ENCODE results near the gene ZNF101.

ZNF101 gene

DNA sequence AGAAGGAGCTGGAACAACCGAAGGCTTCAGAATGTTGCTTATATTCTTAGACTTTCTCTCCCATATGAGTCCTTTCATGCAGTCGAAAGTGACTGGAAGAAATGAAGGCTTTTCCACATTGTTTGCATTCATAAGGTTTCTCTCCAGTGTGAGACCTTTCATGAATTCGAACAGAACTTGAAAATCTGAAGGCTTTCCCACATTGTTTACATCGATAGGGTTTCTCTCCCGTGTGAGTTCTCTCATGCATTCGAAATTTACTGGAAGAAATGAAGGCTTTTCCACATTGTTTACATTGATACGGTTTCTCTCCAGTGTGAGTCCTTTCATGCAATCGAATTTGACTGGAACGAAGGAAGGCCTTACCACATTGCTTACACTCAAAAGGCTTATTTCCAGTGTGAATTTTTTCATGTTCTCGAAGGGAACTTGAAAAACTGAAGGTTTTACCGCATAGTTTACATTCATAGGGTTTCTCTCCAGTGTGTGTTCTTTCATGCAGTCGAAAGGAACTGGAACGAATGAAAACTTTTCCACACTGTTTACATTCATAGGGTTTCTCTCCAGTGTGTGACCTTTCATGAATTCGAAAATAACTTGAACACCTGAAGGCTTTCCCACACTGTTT is 42.8 kb downstream of the ZNF101 start:
- TF ChIP-seq, protein P1, sequence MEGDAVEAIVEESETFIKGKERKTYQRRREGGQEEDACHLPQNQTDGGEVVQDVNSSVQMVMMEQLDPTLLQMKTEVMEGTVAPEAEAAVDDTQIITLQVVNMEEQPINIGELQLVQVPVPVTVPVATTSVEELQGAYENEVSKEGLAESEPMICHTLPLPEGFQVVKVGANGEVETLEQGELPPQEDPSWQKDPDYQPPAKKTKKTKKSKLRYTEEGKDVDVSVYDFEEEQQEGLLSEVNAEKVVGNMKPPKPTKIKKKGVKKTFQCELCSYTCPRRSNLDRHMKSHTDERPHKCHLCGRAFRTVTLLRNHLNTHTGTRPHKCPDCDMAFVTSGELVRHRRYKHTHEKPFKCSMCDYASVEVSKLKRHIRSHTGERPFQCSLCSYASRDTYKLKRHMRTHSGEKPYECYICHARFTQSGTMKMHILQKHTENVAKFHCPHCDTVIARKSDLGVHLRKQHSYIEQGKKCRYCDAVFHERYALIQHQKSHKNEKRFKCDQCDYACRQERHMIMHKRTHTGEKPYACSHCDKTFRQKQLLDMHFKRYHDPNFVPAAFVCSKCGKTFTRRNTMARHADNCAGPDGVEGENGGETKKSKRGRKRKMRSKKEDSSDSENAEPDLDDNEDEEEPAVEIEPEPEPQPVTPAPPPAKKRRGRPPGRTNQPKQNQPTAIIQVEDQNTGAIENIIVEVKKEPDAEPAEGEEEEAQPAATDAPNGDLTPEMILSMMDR (conservative IDR thresholded peaks at IDR 0.05) = no peak
- H3K27ac ChIP-seq = no peak overlapping the region

DNA sequence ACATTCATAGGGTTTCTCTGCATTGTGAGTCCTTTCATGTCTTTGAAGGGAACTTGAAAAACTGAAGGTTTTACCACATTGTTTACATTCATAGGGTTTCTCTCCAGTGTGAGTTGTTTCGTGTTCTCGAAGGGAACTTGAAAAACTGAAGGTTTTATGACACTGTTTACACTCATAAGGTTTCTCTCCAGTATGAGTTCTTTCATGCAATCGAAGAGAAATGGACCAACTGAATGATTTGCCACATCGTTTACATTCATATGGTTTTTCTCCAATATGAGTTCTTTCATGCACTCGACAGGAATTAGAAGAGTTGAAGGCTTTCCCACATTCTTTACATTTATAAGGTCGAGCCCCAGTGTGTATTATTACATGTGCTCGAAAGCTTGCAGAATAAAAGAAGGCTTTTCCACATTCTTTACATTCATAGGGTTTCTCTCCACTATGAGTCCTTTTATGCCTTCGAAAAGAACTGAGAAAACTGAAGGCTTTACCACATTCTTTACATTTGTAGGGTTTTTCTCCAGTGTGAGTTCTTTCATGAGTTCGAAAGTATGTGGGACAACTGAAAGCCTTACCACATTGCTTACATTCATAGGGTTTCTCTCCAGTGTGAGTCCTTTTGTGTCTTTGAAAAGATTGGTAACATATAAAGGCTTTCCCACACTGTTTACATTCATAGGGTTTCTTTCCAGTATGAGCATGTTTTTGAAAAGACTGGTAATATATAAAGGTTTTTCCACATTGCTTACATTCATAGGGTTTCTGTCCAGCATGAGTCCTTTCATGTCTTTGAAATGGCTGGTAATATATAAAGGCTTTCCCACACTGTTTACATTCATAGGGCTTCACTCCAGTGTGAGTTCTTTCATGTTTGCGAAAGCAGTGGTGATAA is 43.5 kb downstream of the ZNF101 start:
- no peak overlapping the region for H3K27ac ChIP-seq
- TF ChIP-seq, protein P1 (conservative IDR thresholded peaks at IDR 0.05) = no peak

DNA sequence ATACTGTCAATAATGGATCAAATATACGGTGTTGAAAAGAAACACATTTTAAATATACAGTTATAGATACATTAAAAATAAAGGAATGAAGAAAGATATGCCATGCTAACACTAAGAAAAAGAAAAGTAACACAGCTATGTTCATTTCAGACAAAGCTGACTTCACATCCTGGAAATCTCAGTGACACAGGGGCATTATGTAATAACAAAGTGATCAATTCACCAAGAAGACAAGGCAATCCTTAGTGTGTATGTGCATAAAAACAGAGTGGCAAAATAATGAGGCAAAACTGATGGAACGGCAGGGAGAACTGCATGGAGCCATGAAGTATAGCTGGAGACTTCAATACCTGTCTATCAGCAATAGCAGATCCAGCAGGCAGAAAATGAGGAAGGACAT is 51.2 kb downstream of the ZNF101 start:
- TF ChIP-seq, protein P1 (conservative IDR thresholded peaks at IDR 0.05) = no peak

DNA sequence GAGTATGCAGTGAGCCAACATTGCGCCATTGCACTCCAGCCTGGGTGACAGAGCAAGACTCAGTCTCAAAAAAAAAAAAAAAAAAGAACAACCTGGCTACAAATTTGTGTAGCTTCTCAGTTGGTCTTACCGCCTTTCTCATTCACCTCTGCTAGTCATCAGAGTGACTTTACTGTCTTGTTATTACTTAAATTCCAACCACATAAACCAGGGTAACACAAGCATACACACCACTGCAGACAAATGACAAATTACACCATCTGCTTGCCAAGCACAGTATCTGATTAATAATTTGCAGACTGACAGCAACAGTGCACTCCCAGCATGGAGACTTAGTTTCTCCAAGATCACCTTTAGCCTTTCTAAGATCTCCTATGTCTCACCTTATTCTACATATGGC is 53.3 kb downstream of the ZNF101 start:
- TF ChIP-seq, protein P1 (conservative IDR thresholded peaks at IDR 0.05) = no peak
- no peak overlapping the region for H3K27ac ChIP-seq

More for the DNA sequence above, 51.2 kb downstream of the ZNF101 start:
- H3K27ac ChIP-seq = no peak overlapping the region

DNA sequence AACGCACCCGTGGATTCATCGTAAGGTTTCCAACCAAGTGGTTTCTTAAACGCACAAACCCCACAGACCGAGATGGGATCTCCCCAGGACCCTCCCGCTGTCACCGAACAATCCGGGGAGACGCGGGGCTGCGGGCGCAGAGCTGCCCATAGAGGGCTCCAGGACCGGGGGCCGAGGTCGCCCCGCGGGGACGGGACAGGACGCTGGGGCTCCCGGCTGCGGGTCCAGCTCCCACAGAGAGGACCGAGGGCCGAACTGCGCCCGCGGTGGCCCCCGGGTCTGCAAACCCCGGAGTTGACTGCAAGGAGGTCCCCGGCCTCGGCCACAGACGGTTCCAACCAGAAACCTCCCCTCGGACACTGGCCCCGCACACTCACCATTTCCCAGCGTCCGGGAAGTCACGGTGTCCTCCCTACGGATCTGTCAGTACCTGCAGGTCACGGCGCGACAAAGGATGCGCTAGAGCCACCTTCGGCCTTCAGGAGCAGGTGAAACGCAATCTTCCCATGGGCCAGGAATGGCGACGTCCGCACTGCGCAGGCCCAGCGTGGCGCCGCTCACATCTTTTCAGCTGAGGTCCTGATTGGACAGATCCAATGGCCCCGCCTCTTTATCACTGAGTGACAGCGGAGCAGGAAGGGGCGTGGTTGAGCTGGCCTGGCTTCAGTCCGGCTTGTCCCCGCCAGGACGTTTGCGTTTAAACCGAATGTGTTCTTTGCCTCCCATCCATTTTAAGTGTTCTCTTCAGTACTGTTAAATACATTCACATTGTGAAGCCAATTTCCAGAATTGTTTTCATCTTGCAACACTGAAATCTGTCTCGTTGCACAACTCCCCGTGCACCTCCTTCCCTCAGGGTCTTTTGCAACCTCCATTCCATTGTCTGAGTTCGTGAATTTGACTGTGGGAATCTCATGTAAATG is 64.2 kb downstream of the ZNF101 start, which contains the start of gene ZNF14:
ZNF14 (minus strand) TSS at position 534 of the 923 bp plus-strand sequence; CDS start at position 380, 154 bp downstream.
- TF ChIP-seq, protein P1 (conservative IDR thresholded peaks at IDR 0.05) = no peak; the same call in 1 of the 2 replicates
- peak within 1 kb of the TSS; percentile 82 for H3K27ac ChIP-seq

Measured in VCaP (cell line).